Hepatocyte (in vitro differentiated cells): ENCODE results near the gene NOTCH1. TPM values are rescaled to one million over a fixed set of nuclear protein-coding genes. Genes with fewer than 3 reads are reported as not detected.

Experiments used
- DNase-seq: peaks from one replicate; pipeline ENCODE4 v3.0.0-alpha.2; 2016; ENCODE audit warnings: low spot score
- H2AFZ ChIP-seq: fragments of 200-600 bp; sonication (generic); 2 replicates; pipeline ENCODE4 v1.6.0; 2016; ENCODE audit warnings: antibody characterized with exemption, mild to moderate bottlenecking
- H3K27ac ChIP-seq: fragments of 200-600 bp; sonication (generic); 2 replicates; pipeline ENCODE4 v1.5.1; 2016; ENCODE audit warnings: mild to moderate bottlenecking
- H3K27me3 ChIP-seq: fragments of 200-600 bp; sonication (generic); 2 replicates; pipeline ENCODE4 v1.6.1; 2016
- H3K36me3 ChIP-seq: fragments of 200-600 bp; sonication (generic); replicated peaks from 2 replicates; pipeline ENCODE4 v1.5.1; 2016; ENCODE audit warnings: low read depth; ENCODE audit not compliant: insufficient read depth
- H3K4me1 ChIP-seq: fragments of 200-600 bp; sonication (generic); 2 replicates; pipeline ENCODE4 v1.5.1; 2016; ENCODE audit warnings: mild to moderate bottlenecking, moderate library complexity; ENCODE audit not compliant: insufficient read depth
- H3K4me2 ChIP-seq: fragments of 200-600 bp; sonication (generic); 2 replicates; pipeline ENCODE4 v1.6.0; 2016
- H3K4me3 ChIP-seq: fragments of 200-600 bp; sonication (generic); 2 replicates; pipeline ENCODE4 v1.5.1; 2016; ENCODE audit warnings: mild to moderate bottlenecking
- H3K79me2 ChIP-seq: fragments of 200-600 bp; sonication (generic); 2 replicates; pipeline ENCODE4 v1.6.0; 2017; ENCODE audit warnings: mild to moderate bottlenecking
- H3K9me2 ChIP-seq: fragments of 200-600 bp; sonication (generic); replicated peaks from 2 replicates; pipeline ENCODE4 v1.6.0; 2017; ENCODE audit warnings: mild to moderate bottlenecking; ENCODE audit not compliant: insufficient read depth
- H3K9me3 ChIP-seq: fragments of 200-600 bp; sonication (generic); 2 replicates; pipeline ENCODE4 v1.5.1; 2016; ENCODE audit warnings: low read depth, mild to moderate bottlenecking
- H4K20me1 ChIP-seq: fragments of 200-600 bp; sonication (generic); 2 replicates; pipeline ENCODE4 v1.6.0; 2016; ENCODE audit warnings: mild to moderate bottlenecking; ENCODE audit not compliant: insufficient read depth, poor library complexity, severe bottlenecking
- CTCF ChIP-seq: fragments of 200-600 bp; sonication (generic); IDR thresholded peaks from 2 replicates; pipeline ENCODE4 v1.5.1; 2016; ENCODE audit warnings: antibody characterized with exemption, mild to moderate bottlenecking; ENCODE audit not compliant: poor library complexity
- EZH2 ChIP-seq: fragments of 200-600 bp; sonication (generic); IDR thresholded peaks from 2 replicates; pipeline ENCODE4 v1.6.1; 2016; ENCODE audit warnings: antibody characterized with exemption, mild to moderate bottlenecking, borderline replicate concordance
- EZH2phosphoT487 ChIP-seq: fragments of 200-600 bp; sonication (generic); IDR thresholded peaks from one replicate; pipeline ENCODE4 v1.6.1; 2018; ENCODE audit warnings: antibody characterized with exemption, mild to moderate bottlenecking, low read depth, moderate library complexity; ENCODE audit not compliant: unreplicated experiment, severe bottlenecking
- WGBS: methylation state at CpG from one replicate; pipeline ENCODE4 v1.1.6; 2016; ENCODE audit warnings: low lambda C conversion rate; ENCODE audit errors: missing lambda C conversion rate; 5-methylcytosine and 5-hydroxymethylcytosine counted together
- polyA plus RNA-seq: library from polyadenylated mRNA; unstranded; fragments of >200 nt; fragmentation: Nextera tagmentation; extraction: Ambion mirVana; gene quantifications from 2 replicates; pipeline ENCODE4 v1.2.1, GENCODE V29; 2016
- total RNA-seq: library from RNA; depleted of rRNA; stranded (reverse); fragments of >200 nt; gene quantifications from 2 replicates; pipeline ENCODE4 v1.2.3, GENCODE V29; 2014

The NOTCH1 gene
- total and polyA plus RNA-seq, 2 experiments from 2014 or later = 5.3 to 6.5 TPM

- no peak for TF ChIP-seq CTCF
- no peak for TF ChIP-seq EZH2
- no peak for TF ChIP-seq EZH2phosphoT487
- no peak for DNase-seq
- 91% methylated on average over 28 of the region's 35 CpGs for WGBS
- no peaks in the 10 kb centered on the region for H3K36me3 ChIP-seq
- no peaks in the 10 kb centered on the region for H3K9me3 ChIP-seq
- H3K27ac ChIP-seq = no peak overlapping the region
- peaks cover 21% of the 10 kb centered on the region for H3K79me2 ChIP-seq
- no peak overlapping the region for H3K4me3 ChIP-seq
- no peak overlapping the region for H3K4me2 ChIP-seq
- no peak overlapping the region for H2AFZ ChIP-seq
- H3K9me2 ChIP-seq = no peaks in the 10 kb centered on the region
- no peaks in the 10 kb centered on the region for H3K4me1 ChIP-seq
- H3K27me3 ChIP-seq = no peaks in the 10 kb centered on the region
- H4K20me1 ChIP-seq = peaks cover 24% of the 10 kb centered on the region
These were observed 12.8 kb downstream of the NOTCH1 start for GRCh38 chr9:136532799-136533774.

GRCh38 chr9:136531904-136532798, 13.7 kb downstream of the NOTCH1 start:
- peaks cover 20% of the 10 kb centered on the region for H3K79me2 ChIP-seq
- no peaks in the 10 kb centered on the region for H3K9me2 ChIP-seq
- H3K27me3 ChIP-seq = no peaks in the 10 kb centered on the region
- no peaks in the 10 kb centered on the region for H3K36me3 ChIP-seq
- 92% methylated on average over 33 of the region's 39 CpGs for WGBS
- TF ChIP-seq EZH2phosphoT487 = no peak
- TF ChIP-seq CTCF = no peak
- no peak for TF ChIP-seq EZH2
- H4K20me1 ChIP-seq = peaks cover 18% of the 10 kb centered on the region
- H3K27ac ChIP-seq = no peak overlapping the region
- no peak for DNase-seq
- peaks cover 1% of the 10 kb centered on the region for H3K4me1 ChIP-seq
- H2AFZ ChIP-seq = no peak overlapping the region
- H3K4me3 ChIP-seq = no peak overlapping the region
- H3K4me2 ChIP-seq = no peak overlapping the region
- no peaks in the 10 kb centered on the region for H3K9me3 ChIP-seq

GRCh38 chr9:136531186-136531903, 14.5 kb downstream of the NOTCH1 start:
- Histone ChIP-seq H3K4me2 (no peak overlapping the region), H3K79me2 (peaks cover 15% of the 10 kb centered on the region), H3K27ac (no peak overlapping the region), H4K20me1 (peaks cover 18% of the 10 kb centered on the region), H2AFZ (no peak overlapping the region), H3K36me3 (no peaks in the 10 kb centered on the region), H3K4me1 (peaks cover 8% of the 10 kb centered on the region), H3K9me2 (no peaks in the 10 kb centered on the region), H3K27me3 (no peaks in the 10 kb centered on the region), H3K9me3 (no peaks in the 10 kb centered on the region), H3K4me3 (no peak overlapping the region)
- no peak for DNase-seq
- WGBS = 92% methylated on average over 36 of the region's 37 CpGs
- no peak for TF ChIP-seq EZH2
